Thyroid gland (tissue), 4 donors: ENCODE measurements around the gene CERCAM.

Experiments
- CTCF ChIP-seq, 6 experiments: fragments of 200-600 bp in 3 of 6; fragments of 450-650 bp in 3 of 6; sonication (generic) in 3 of 6; IDR thresholded peaks; one replicate each; pipeline ENCODE4 v1.5.1; 2016 to 2019; ENCODE audit warnings: antibody characterized with exemption in 6 of 6, mild to moderate bottlenecking in 2 of 6, inconsistent platforms in 1 of 6, moderate library complexity in 1 of 6
- POLR2A ChIP-seq, 2 donors: fragments of 450-650 bp; IDR thresholded peaks; one replicate each; pipeline ENCODE4 v1.6.1; 2017; ENCODE audit warnings: antibody characterized with exemption in 2 of 2, mild to moderate bottlenecking in 2 of 2, moderate library complexity in 1 of 2

GRCh38 chr9:128454991-128455390, 34.3 kb downstream of the CERCAM start:
- TF ChIP-seq CTCF (IDR thresholded peaks at IDR 0.05) (no peak), POLR2A (IDR thresholded peaks at IDR 0.05) (no peak)
